GM12864 (cell line): ENCODE data around the gene PNPO.

Source experiments
- DNase-seq: peaks from one replicate; pipeline ENCODE4 v3.0.0-alpha.2; 2011; ENCODE audit warnings: low read depth
- H3K4me3 ChIP-seq: 2 replicates; pipeline ENCODE4 v1.5.1; 2011; ENCODE audit warnings: mild to moderate bottlenecking, low read depth, low read length, control low read depth
- CTCF ChIP-seq: IDR thresholded peaks from 2 replicates; pipeline ENCODE4 v1.5.1; 2011; ENCODE audit warnings: low read depth, mild to moderate bottlenecking, moderate library complexity, low read length, control low read depth, inconsistent platforms; ENCODE audit errors: missing control alignments

PNPO gene

GRCh38 chr17:47998044-47998443, 56.7 kb downstream of the PNPO start:
- TF ChIP-seq CTCF = no peak
- DNase-seq = no peak

More at GRCh38 chr17:47998044-47998443, 56.7 kb downstream of the PNPO start:
- no peak overlapping the region for H3K4me3 ChIP-seq
